ENCODE measurements around the gene TIAL1. TPM values are rescaled to one million over a fixed set of nuclear protein-coding genes. Genes with fewer than 3 reads are reported as not detected.

TIAL1 gene, protein sequence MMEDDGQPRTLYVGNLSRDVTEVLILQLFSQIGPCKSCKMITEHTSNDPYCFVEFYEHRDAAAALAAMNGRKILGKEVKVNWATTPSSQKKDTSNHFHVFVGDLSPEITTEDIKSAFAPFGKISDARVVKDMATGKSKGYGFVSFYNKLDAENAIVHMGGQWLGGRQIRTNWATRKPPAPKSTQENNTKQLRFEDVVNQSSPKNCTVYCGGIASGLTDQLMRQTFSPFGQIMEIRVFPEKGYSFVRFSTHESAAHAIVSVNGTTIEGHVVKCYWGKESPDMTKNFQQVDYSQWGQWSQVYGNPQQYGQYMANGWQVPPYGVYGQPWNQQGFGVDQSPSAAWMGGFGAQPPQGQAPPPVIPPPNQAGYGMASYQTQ
- total RNA-seq (2016; rRNA removed; fragmentation: Illumina TruSeq; extraction: Trizol) (31.5 and 36.6 TPM in 2 replicates), polyA plus RNA-seq (2011; rRNA removed) (145 and 148 TPM in 2 replicates), polyA minus RNA-seq (2011; rRNA and poly(A)+ RNA removed; ENCODE audit: low replicate concordance) (17.9 and 42.2 TPM in 2 replicates), Bru-seq, nascent RNA (percentile 95 among the genes with signal in this experiment), BruChase-seq, experiment 1, labeled RNA remaining after a 6-hour chase (percentile 97 among the genes with signal in this experiment), BruChase-seq, experiment 2, labeled RNA remaining after a 2-hour chase (percentile 97 among the genes with signal in this experiment)
- total RNA-seq (2016; cell fraction: cytosol; rRNA removed; fragmentation: Illumina TruSeq; extraction: Trizol; ENCODE audit: low read depth): 19.8 and 22.7 TPM in 2 replicates
- total RNA-seq (2016; cell fraction: insoluble cytoplasmic fraction; rRNA removed; fragmentation: Illumina TruSeq; extraction: Trizol): 32.7 and 33.0 TPM in 2 replicates
- total RNA-seq (2016; cell fraction: membrane; rRNA removed; fragmentation: Illumina TruSeq; extraction: Trizol): 32.9 and 34.8 TPM in 2 replicates
- 74.7 and 93.9 TPM in 2 replicates for total RNA-seq (2016; cell fraction: nucleus; rRNA removed; fragmentation: Illumina TruSeq; extraction: Trizol)
- 29.6 and 41.0 TPM in 2 replicates for polyA plus RNA-seq (2011; cell fraction: cytosol; rRNA removed)
- polyA plus RNA-seq (2011; cell fraction: nucleus; rRNA removed): 368 and 448 TPM in 2 replicates
- 152 and 155 TPM in 2 replicates for polyA plus RNA-seq (2012)
- 16.3 and 18.6 TPM in 2 replicates for polyA plus RNA-seq (2016; cell fraction: cytosol; fragmentation: Illumina TruSeq; extraction: Trizol; ENCODE audit: low read depth)
- polyA plus RNA-seq (2016; cell fraction: insoluble cytoplasmic fraction; fragmentation: Illumina TruSeq; extraction: Trizol; ENCODE audit: low read depth): 72.0 and 75.0 TPM in 2 replicates
- polyA plus RNA-seq (2016; cell fraction: membrane; fragmentation: Illumina TruSeq; extraction: Trizol; ENCODE audit: low read depth): 36.1 and 39.6 TPM in 2 replicates
- 291 and 317 TPM in 2 replicates for polyA plus RNA-seq (2016; cell fraction: nucleus; fragmentation: Illumina TruSeq; extraction: Trizol; ENCODE audit: insufficient read depth, low read depth)
- 27.6 and 31.4 TPM in 2 replicates for polyA minus RNA-seq (2011; cell fraction: cytosol; rRNA and poly(A)+ RNA removed)
- polyA minus RNA-seq (2011; cell fraction: nucleus; rRNA and poly(A)+ RNA removed): 199 and 216 TPM in 2 replicates
- long read RNA-seq, experiment 1, full-length matches to known transcripts: 2 of 24 reads
- long read RNA-seq, experiment 1, partial matches to known transcripts: 6 of 24 reads
- long read RNA-seq, experiment 1, other reads (novel, unspliced or antisense): 16 of 24 reads
- long read RNA-seq, experiment 2, full-length matches to known transcripts: 51 of 103 reads
- long read RNA-seq, experiment 2, partial matches to known transcripts: 15 of 103 reads
- long read RNA-seq, experiment 2, other reads (novel, unspliced or antisense): 37 of 103 reads

- ChIA-PET POLR2A (interaction anchor here (0.6 to 1.3 kb wide), 9 partner anchors 12 to 129 kb away, joined by 3 to 11 read pairs (median 4); partner anchors contain the start of genes BAG3 and INPP5F), CTCF (ENCODE audit: low intra/inter-chr PET ratio, low total read pairs) (no interaction called here)
- H2AFZ ChIP-seq (ENCODE audit: low read length): no peak within 1 kb of the TSS
- FAIRE-seq (peak; percentile 99), DNase-seq (ENCODE audit: low spot score) (peak; percentile 99), ATAC-seq (peak; percentile 96)
- peaks cover 44% of the 10 kb centered on the region for H3K79me2 ChIP-seq (ENCODE audit: insufficient read depth, low read length)
- H3K4me2 ChIP-seq (ENCODE audit: low read depth, low read length): peak within 1 kb of the TSS; percentile 80
- no peaks in the 10 kb centered on the region; a peak in 1 of 5 replicates for H3K27me3 ChIP-seq (ENCODE audit: control insufficient read depth in 1 of 2, insufficient read depth in 2 of 2, low read length in 2 of 2)
- intact Hi-C loops (cut with micrococcal nuclease; ENCODE audit: unreplicated experiment): loop anchor here (10.0 kb wide), 1 partner anchor 128 kb away; the partner anchor contains the start of gene INPP5F
- H3K4me3 ChIP-seq (replicated peaks in 1 of 3; ENCODE audit: insufficient read depth in 1 of 3, low read depth in 2 of 3, low read length in 3 of 3): peak within 1 kb of the TSS; percentile 89 to 90 (median 90)
- in situ Hi-C loops (cut with HindIII; ENCODE audit: extremely low pct_ligation_motif_present, low pct_unique_long_range_greater_than_20kb): no loop called here
- peak within 1 kb of the TSS; percentile 98 for H3K27ac ChIP-seq (ENCODE audit: extremely low read length, insufficient read depth, low read length)
- peaks cover 39% of the 10 kb centered on the region for H4K20me1 ChIP-seq (ENCODE audit: insufficient read depth, low read length)
- 0 out of 2 replicates have a peak, but pooled peaks cover 5% of the 10 kb centered on the region for H3K9me3 ChIP-seq (ENCODE audit: low read length)
- no peaks in the 10 kb centered on the region; a peak in 1 of 5 replicates for H3K36me3 ChIP-seq (replicated peaks in 1 of 2; ENCODE audit: control insufficient read depth in 1 of 2, insufficient read depth in 2 of 2, low read length in 2 of 2)
- peaks cover 45% of the 10 kb centered on the region for H3K4me1 ChIP-seq (ENCODE audit: insufficient read depth, low read length)
- BruUV-seq (replicated peaks): no TSS peak
- WGBS (ENCODE audit: low lambda C conversion rate): under 1% methylated on average over 45 of the region's 66 CpGs
- peak within 1 kb of the TSS; percentile 96 for H3K9ac ChIP-seq (ENCODE audit: insufficient read depth, low read depth, low read length)
- TF ChIP-seq NFKB2 (CRISPR knock-in tag; IDR thresholded peaks at IDR 0.05; ENCODE audit: borderline replicate concordance) (peak; percentile 44), MAFG (CRISPR knock-in tag; IDR thresholded peaks at IDR 0.05) (no peak), ZNF550 (CRISPR knock-in tag; IDR thresholded peaks at IDR 0.05; ENCODE audit: borderline replicate concordance) (no peak), ZNF317 (CRISPR knock-in tag; IDR thresholded peaks at IDR 0.05) (peak; percentile 65; the same call in 1 of the 2 replicates), ZNF556 (CRISPR knock-in tag; IDR thresholded peaks at IDR 0.05; ENCODE audit: borderline replicate concordance) (peak; percentile 77; the same call in 1 of the 2 replicates), SOX13 (IDR thresholded peaks at IDR 0.05) (peak; percentile 12; the same call in 1 of the 2 replicates), SOX13 (CRISPR knock-in tag; conservative IDR thresholded peaks at IDR 0.05 in 1 of 2, IDR thresholded peaks at IDR 0.05 in 1 of 2) (peak in 1 of 2 experiments; percentile 32; a peak in 2 of 4 replicates), KLF15 (CRISPR knock-in tag; IDR thresholded peaks at IDR 0.05; ENCODE audit: borderline replicate concordance) (peak; percentile 39; the same call in 1 of the 2 replicates), ZBTB43 (CRISPR knock-in tag; conservative IDR thresholded peaks at IDR 0.05) (no peak), ZNF660 (CRISPR knock-in tag; IDR thresholded peaks at IDR 0.05; ENCODE audit: borderline replicate concordance, low read depth) (no peak)
- TF ChIP-seq, protein P1, sequence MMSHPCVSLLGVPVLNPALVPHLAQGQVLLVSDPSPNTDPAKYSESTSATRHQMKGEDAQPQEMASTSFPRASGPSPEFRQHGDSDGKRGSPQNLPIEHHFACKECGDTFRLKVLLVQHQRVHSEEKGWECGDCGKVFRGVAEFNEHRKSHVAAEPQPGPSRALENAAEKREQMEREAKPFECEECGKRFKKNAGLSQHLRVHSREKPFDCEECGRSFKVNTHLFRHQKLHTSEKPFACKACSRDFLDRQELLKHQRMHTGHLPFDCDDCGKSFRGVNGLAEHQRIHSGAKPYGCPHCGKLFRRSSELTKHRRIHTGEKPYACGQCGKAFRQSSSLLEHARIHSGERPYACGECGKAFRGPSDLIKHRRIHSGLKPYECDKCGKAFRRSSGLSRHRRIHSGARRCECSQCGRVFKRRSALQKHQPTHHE (CRISPR knock-in tag; IDR thresholded peaks at IDR 0.05; ENCODE audit: borderline replicate concordance): no peak
Observed at GRCh38 chr10:119596537-119597404, at the start of gene TIAL1. Gene TIAL1, minus strand, starts transcription at chr10:119596964. Its CDS starts 499 bp downstream, at chr10:119596465.

All from HepG2 (cell line).